Myocyte (in vitro differentiated cells): ENCODE data around the gene RNPC3. TPM values are rescaled to one million over a fixed set of nuclear protein-coding genes. Genes with fewer than 3 reads are reported as not detected.
"Not testable (repeated sequence)": the region's sequence is repeated elsewhere in the genome, so short reads cannot be mapped to it uniquely, and the experiment has no call there.

Experiments
- DNase-seq: peaks from one replicate; pipeline ENCODE4 v3.0.0-alpha.2; 2012; ENCODE audit warnings: low read depth
- total RNA-seq: library from RNA; depleted of rRNA; stranded (reverse); fragments of >200 nt; gene quantifications from 2 replicates; pipeline ENCODE4 v1.2.3, GENCODE V29; 2014

RNPC3 gene
- total RNA-seq, 1 donor from 2014 or later, result 14.4 TPM

GRCh38 chr1:103560427-103560826 is 34.9 kb downstream of the RNPC3 start:
- no peak for DNase-seq

DNA sequence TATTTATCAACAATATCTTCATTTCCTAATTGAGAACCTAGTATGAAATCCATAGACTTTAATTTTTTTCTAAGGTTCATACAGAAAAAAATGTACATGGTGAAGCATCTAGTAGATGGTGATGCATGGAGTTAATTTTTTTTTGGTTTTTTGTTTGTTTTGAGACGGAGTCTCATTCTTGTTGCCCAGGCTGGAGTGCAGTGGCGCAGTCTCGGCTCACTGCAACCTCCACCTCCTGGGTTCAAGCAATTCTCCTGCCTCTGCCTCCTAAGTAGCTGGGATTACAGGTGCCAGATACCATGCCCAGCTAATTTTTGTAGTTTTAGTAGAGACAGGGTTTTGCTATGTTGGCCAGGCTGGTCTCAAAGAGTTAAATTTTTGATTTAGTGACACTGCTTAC is 35.6 kb downstream of the RNPC3 start:
- not testable (repeated sequence) for DNase-seq

GRCh38 chr1:103561643-103562395 is 36.3 kb downstream of the RNPC3 start:
- DNase-seq, result peak; percentile 37

DNA sequence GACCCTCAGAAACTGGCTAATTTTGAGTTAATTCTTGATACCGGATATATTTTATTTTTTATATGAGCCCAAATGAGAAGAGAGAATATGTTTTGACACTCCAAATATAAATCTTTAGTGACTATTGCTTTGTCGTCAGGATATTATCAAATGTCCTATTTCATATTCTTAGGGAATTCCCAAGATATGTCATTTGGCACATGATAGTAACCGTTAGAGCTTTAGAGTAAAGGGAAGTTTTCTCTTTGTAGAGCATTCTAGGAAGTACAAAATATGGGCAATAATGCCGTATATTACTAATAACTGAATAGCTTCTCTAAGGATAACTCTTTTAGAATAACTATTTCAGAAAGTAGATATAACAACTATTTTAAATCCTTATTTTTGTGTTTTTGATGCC is 37.6 kb downstream of the RNPC3 start:
- DNase-seq, result no peak

DNA sequence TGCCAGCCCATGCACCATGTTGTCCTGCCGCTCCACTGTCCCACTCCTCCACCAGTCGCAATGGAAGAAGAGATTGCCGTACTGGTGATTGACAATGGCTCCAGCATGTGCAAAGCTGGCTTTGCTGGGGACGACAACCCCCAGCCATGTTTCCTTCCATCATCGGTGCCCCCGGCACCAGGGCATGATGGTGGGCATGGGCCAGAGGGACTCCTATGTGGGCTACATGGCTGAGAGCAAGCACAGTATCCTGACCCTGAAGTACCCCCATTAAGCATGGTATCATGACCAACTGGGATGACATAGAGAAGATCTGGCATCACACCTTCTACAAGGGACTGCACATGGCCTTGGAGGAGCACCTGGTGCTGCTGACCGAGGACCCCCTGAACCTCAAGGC is 44.0 kb downstream of the RNPC3 start:
- DNase-seq, result no peak

DNA sequence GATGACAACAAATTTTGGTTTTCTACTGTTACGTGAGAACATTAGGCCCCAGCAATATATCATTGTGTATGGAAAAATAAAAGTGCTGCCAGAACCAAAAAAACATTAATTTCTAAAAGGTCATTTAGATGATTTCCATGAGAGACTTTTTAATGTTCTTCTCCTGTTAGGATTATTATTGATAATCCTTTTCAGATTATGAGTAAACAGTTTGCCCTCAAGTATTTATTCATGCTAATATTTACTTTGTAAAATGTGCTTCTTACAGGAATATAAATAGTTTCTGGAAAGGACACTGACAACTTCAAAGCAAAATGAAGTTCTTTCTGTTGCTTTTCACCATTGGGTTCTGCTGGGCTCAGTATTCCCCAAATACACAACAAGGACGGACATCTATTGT is 45.8 kb downstream of the RNPC3 start, which contains the start of gene AMY2B:
TSS of gene AMY2B (plus strand) at position 301 of the 400 bp plus-strand sequence. CDS start at position 315, 14 bp downstream.
- DNase-seq, result not testable (repeated sequence)

GRCh38 chr1:103576065-103576464 is 50.6 kb downstream of the RNPC3 start:
- DNase-seq, result peak; percentile 1

DNA sequence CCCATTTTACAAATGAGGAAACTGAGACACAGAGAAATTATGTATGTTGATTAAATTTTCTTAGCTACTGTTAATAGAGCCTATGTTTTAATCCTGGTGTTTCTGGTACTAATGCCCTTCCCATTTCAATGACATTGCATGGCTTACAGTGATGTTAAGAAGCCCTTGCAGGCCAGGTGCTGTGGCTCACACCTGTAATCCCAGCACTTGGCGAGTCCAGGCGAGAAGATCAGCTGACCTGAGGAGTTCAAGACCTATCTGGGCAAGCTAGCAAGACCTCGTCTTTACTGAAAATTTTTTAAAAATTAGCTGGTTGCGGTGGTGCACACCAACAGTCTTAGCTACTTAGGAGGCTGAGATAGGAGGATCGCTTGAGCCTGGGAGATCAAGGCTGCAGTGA is 51.3 kb downstream of the RNPC3 start:
- DNase-seq, result not testable (repeated sequence)

- no peak for DNase-seq
These were observed 57.0 kb downstream of the RNPC3 start for GRCh38 chr1:103582464-103582863.

- no peak for DNase-seq
These were observed 58.4 kb downstream of the RNPC3 start for GRCh38 chr1:103583887-103584286.

DNA sequence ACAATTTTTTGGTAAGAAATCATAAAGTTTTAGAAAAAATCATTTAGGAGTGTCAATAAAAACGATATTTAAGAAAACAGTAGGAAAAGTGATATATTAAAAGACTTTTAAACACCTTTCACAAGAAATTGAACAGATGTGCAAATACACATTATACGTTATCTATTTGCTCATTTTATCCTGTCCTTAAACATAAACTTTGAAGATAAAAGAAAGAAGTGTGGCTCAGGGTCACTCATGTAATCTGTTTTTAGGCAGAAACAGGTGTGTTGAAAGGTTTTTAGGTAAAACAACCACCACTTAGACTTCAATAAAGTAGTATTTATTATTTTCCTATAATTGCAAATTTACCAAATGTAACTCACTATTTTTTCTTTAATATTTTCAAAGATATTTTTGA is 59.0 kb downstream of the RNPC3 start:
- DNase-seq, result no peak

DNA sequence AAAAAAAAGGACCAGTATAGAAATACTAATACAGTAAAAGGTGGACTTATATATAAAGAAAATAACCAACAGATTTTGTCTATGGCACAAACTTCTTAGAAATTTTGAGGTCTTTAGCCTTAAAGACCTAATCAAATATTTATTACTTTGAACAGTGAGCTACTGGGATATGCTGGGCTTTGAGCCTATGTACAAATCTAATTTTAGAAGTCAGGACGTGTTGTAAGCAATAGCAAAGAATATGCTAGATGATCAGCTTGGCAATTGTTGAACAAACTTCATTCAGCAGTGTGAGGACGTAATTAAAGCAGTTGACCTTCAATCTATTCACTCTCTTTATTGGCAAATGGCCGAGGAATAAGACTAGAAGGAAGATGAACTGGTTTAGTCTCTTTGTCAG is 77.2 kb downstream of the RNPC3 start:
- not testable (repeated sequence) for DNase-seq

Other genes with a start within 250 kb of the RNPC3 start
- 10.6 and 13.8 TPM in 2 replicates for gene AMY2B, start 45.9 kb downstream of the RNPC3 start, total RNA-seq
- not detected in 2 replicates for gene AMY2A, start 91.7 kb downstream of the RNPC3 start, total RNA-seq
- gene AMY1A, start 130.1 kb downstream of the RNPC3 start, total RNA-seq, result not detected in 2 replicates
- not detected in 2 replicates for gene AMY1B, start 170.5 kb downstream of the RNPC3 start, total RNA-seq
- not detected in 2 replicates for gene AMY1C, start 224.2 kb downstream of the RNPC3 start, total RNA-seq